Skin of body (tissue), 2 donors: Measurements from ENCODE around the gene E2F8. TPM values are rescaled to one million over a fixed set of nuclear protein-coding genes. Genes with fewer than 3 reads are reported as not detected.

ENCODE experiments used
- DNase-seq: peaks from one replicate; lab custom pipeline; 2025; lab: John Stamatoyannopoulos, UW
- total RNA-seq: library from RNA; depleted of rRNA; stranded (reverse); fragments of >200 nt; gene quantifications from one replicate; pipeline ENCODE4 v1.2.3, GENCODE V29; 2014

The E2F8 gene
- total RNA-seq, 1 donor from 2014 or later = 2.7 TPM

DNA sequence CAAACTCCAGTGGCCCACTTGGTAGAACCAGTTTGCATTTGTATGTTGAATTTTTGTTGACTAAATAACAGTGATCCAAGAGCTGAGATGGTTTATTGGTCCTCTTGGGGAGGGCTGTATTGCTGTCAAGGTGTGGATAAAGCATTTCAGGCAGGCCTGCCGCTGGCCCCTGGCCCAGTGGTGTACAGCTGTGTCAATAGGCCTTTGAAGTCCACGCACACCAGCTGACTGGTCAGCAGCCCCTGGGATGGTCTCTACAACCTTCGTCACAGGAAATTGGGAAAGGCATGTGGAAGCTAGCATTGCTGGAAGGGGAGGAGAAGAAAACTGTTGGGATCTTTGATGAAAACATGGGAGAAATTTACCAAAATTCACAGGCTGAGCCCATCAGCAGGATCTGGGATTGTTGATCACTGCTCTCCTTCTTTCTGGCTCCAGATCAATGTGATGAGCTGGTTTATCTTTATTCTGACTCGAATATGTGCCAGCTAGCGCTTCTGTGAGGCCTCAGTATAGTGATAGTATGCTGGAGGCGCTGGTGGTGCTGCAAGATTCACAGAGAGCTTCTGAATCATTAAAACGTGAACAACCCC lies 12.5 kb upstream of the E2F8 start:
- DNase-seq = no peak

DNA sequence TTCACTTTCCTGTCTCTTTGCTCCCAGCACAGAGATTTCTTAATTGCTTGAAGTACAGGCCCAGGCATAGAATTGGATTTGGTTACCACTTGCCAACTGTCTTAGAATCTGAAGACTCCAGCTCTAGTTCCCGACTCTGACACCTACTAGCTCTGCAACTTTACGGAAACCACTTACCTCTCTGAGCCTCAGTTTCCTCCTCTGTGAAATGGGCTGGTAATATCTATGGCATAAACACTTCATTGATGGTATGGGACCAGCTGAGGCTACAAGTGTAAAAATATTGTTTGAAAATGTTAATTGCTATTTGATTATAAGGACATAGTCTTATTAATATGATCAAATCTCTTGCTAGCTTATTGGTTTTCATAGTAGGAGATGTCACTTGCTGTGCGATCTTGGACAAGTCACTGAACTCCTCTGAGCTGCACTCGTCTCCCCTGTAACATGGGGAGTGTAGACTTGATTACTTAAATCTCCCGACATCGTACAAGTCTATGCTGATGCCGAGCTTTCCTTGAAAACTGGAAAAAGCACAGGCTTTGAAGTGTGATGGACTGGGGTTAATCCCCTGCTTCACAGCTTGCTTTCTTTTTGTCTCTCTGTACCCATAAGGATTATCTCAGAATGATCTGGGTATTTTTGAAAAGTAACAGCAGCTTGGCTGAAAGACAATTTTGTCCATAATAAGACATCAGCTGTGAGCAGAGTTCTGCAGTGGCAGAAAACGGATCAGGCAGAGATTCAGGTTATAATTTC lies 11.8 kb upstream of the E2F8 start:
- DNase-seq = no peak

DNA sequence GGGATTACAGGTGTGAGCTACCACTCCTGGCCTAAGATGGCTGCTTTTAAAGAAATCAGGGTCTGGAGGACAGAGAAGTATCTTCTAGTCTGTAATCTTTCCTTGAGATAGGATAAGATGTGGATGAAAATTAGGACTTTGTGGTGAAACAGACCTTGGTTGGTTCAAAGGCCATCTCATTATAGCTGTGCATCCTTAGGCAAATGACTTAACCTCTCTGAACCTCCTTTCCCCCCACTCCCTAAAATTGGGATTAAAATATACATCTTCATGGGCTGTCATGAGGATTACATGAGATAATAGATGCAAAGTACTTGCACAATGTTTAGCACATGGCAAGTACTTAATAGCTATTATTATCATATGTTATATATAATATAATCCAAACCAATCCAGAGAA lies 10.8 kb upstream of the E2F8 start:
- DNase-seq = no peak

DNA sequence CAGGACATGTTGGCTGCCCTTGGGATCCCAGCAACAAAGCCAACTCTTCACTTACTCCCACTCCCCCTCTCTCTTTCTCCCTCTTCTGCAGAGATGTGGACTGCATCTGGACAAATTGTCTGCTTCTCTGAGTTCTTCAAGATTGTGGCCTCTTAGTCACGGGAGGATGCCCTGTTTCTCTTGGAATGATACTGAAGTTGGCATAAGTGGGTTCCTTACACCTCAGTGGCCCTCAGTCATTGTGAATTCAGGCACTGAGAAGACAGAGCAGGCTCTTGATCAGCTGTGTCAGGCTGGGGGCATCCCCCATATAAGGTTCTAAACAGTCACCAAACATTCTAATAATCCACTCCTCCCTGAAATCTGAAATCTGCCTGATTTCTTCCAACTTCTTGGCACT lies 6.1 kb upstream of the E2F8 start:
- DNase-seq = no peak

DNA sequence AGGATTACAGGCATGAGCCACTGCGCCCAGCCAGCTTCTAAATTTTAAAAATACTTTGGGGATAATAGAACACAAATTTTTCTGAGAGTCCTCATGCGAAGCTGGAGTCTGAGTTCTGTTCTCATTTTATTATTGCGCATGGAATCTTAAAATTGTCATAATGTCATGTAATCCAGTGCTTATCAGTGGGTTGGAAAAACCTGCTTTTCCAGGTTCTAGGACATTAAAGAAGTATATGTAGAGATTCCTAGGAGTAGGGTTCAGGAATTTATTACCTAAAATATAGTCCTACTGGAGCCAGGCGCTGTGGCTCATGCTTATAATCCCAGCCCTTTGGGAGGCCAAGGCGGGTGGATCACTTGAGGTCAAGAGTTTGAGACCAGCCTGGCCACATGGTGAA lies 4.6 kb upstream of the E2F8 start:
- DNase-seq = no peak

DNA sequence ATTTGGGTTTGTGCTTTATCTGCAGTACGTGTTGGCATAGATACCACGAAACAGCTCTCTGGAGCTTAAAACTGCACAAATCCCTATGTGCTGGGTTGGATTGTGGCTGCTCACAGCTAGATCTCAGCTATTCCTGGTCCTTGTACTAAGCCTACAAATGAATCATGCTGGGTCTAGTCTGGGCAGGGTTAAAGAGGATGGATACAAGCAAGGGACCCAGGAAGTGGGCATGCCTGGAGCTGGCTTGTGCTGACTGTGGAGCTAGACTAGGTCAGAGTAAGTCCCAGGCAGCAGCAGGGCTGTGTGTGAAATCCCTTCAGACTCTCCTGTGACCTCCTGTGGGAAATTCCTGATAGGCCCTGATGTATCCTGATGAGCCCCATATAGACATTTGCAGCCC lies 3.9 kb upstream of the E2F8 start:
- no peak for DNase-seq

DNA sequence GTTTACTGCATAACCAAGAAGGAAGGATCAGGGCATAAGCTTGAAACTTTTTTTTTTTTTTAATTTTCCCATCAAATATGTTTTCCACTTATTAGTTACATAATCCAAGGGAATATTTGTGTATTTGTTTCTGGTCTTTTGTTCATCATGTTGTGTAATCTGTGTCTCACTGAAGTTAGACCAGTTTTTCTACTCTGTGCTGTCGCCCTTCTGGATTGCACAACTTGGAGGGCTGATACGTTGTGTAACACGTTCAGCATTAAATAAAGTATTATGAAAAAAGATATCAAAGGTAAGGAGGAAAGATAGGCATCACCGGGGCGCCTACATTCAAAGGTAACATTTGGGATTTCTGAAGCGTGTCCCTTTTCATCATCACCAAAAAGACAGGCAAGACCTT lies 3.3 kb upstream of the E2F8 start:
- no peak for DNase-seq

DNA sequence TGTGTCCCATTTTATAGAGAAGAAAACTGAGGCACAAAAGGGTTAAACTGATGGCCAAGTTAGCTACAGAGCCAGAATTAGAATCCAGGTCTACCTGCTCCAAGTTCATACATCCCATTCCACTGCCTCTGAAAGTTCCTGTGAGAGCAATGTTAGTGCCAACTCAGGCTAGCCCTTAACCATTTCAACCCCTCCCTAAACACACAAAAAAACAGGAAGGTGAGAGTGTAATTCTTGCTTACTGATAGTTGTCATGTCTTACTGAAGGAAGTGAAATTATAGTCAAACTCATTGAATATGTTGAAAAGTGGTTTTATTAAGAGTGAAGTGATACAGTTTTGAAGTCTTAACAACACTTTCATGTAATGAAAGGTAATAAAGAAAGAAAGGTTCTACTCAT lies 2.9 kb upstream of the E2F8 start:
- DNase-seq = no peak

DNA sequence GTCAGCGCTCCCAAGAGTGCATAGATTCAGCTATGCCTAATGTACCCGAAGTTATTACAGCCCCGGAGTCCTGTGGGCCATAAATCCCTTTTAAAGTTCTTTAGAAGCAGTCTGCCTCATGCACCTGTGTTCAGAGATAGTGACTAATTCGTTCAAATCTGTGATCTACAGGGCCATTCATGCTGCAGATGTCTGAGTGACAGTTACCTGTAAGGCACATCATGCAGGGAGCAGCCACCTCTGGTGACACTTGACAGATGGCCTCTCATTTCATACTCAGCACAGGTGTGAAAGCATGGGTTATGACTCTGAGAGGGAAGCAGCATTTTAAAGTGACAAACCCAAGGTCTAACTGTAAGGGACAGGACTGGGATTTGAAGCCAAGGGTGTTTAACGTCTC lies 2.4 kb upstream of the E2F8 start:
- DNase-seq = no peak

DNA sequence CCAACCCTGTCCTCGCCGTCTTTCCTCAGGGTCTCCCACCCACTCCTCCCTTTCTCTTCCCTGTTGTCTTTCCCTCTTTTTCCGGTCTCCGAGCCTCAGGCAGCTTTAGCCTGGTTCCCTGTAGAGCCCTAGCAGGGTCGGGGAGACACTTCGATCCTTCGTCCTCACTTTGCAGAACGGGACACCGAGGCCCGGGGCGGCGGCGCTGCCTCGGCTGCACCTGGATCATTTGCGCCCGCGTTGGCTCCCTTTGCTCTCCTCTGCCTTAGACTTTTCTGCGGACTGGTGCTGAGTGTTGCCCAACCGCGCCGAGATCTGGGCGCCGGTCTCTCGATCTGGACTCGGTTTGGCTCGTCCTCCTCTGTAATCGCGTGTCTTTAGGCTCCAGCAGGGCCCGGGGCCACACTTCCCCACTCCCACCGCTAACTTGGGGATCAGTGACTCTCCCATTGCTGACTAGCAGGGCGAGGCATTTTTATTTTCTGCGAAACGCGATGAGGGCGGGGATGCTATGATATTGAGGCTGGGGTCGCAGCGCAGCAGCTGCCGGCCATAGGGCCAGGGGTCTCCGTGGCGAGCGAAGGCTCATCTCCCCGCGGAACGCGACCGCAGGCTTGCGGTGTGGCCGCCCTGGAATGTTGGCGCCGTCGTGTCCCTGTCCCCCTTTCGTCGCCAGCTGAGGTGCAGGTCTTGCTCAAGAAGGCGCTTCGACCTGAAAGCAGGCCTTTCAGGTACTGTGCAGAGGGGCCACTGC lies 1.6 kb upstream of the E2F8 start:
- no peak for DNase-seq

DNA sequence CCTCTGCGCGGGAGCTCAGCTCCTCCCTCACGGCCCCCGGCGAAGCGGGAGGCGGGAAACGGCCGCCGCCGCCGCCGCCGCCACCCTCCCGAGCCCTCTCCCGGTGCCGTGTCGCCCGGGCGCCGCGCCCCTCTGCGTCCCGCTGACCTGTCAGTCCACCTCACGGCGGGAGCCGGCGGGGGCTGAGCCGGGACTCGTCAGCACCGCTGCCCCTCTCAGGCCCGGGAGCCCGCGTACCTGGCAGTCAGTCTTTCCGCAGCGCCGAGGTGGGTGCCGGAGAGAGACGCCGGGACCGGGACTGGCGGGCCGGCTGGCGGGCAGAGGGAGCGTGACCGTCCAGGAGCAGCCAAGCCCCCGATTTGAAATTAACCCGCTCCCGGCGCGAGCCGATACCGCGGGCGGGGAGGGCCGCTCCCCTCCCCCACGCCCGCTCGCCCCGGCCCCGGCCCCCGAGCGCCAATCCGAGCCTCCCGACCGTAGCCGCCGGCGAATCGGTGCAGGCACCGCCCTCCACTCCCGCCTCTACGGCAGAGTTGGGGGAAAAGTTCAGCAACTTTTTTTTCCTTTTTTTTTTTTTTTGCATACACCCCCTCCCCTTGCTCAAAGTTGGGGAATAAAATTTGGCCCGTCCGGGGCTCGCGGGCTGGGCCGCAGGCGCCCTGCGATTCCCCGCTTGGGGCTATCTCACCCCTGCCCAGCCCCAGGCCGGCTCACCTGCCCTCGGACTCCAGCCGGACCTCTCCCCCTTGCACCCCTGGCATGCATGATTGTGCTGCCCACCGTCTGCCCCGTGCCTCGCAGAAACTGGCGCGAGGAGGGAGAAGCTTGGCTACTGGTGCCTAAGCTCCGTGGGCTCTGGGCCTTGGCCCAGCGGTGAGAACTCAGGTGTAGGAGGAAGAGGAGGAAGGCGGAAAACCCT lies 774 bp upstream of the E2F8 start:
- no peak for DNase-seq

DNA sequence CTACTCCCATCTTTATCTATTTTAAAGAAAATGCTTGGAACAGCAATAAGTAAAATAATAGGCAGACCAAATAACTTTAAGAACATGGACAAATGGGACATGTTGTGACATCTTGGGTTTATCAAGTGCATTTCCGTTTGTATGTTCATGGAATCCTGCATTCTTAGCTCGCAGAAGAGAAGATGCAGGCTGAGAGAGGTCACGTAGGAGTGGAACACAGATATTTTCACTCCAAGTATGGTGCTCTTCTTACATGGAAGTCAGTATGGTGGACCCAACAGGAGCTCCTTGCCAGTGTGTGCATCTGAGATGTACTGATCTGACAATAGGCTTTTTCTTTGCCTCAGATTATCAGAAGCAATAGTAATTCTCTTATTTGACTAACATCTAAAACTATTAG lies 1.7 kb downstream of the E2F8 start:
- DNase-seq = no peak

DNA sequence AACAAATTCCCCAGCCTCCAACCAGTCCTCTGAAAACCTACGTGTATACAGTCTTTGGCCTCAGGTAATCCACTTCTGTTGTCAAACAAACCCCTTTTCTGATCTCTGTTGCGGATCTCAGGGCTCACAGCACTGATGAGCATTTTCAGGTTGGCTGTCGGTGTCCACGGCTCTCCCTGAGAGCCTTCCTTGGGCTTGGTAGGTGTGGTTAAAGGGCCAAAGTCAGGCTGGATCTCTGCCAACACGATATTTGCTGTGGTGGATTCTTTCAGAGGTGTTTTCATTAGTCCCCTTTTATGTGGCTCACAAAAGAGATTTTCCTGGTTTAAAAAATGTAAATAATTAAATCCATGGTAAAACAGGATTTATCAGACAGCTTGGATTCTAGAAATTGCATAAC lies 2.9 kb downstream of the E2F8 start:
- no peak for DNase-seq

DNA sequence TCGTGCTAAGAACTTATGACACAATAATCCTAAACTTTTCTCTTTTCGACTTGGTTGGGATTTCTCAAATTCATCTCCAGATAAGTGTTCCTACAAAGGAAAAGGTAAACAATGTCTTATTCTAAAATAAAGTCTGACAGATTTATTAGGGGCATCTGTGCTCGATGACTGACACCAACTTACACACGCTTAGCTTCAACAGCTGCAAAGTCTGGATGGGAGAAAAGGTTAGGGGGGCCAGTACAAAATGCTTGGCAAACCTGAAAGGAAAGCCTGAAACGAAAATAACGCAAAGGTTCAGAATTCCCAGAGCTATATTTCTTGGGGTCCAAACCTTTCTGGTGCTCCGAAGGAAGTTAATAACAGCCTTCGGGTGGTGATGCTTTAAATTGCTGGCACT lies 3.4 kb downstream of the E2F8 start:
- no peak for DNase-seq

DNA sequence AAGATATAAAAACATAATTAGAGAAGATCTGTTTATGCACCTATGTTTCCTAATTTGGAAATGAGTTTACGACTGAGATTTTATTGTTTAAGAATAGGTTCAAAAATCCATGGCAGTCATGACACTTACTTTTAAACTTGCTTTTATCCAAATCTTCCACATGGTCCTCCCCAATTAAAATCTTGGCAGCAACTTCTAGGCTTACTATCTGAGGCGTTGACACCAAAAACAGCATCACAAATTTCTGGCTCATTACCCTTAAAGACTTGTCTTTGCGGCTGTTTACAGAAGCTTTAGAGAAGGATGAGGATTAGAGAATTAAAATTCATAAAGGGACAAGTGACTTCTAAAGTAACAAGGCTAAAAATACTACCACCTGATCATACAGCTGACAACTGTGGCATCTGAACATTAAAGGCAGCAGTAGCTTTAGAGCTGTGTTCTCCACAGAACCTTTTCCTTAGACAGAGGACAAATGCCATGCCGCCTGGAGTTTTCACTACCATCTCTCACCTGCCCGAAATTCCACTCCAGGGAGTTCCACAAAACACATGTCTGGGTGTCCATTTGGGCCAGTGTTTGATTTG lies 6.4 kb downstream of the E2F8 start:
- no peak for DNase-seq

DNA sequence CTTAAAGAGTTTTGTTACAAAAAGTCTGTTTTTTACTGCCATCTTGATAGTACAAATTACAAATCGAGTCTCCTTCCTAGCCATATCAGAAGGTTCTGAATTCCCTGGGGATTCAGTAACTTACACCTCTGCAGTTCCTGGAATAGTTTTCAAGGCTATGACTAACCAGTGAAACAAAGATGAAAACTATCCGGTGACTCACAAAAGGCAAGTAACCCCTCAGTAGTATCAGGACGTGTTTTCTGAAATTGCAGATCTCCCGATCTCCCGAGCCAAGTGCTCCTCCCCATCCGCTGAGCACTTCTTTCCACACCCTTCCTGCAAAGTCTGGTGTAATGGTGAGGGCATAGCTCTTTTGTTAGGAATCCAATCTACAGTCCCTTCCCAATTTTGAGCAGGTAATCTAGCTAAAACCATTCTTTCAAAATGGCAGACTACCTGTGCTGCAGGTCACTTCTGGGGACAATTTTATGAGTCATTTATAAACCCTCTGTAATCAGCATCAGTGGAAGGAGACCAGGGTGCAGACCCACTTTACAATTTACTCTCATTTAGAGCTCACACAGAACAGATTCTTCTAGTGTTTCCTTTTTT lies 7.7 kb downstream of the E2F8 start:
- no peak for DNase-seq

DNA sequence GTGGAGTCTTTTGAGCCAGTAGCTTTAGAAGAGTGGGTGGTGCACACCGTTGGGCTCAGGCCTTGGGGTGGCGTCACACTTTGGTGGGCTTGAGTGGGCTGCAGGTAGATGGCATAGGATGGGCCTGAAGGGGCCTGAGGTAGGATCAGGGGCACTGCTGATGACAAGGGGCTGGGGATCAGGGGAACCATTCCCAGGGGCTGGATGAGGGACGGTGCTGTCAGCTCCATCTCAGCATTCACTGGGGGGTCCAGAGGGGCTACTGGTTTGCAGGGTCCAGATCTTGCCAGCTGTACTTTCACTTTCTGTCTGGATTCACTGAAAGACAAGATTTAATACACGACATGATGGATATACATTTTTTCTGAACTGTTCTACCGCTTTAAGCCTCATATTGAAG lies 11.1 kb downstream of the E2F8 start:
- DNase-seq = no peak

DNA sequence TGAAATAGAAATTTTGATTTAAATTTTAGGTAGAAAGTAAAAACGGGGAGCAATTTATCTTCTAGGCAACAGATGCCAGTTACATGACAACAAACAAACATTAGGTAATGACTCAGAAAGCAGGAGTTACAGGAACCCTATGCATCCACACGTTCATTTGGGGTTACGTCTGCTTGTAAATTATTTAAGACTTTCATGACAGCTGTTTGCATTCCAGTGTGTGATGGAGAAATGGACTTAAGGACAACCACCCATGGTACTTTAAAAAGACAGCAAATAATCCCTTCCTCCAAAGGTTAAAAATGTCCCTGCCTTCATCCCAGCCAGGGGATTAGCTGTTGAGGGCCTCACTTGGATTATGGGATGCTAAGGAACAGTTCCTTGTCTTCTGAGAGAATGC lies 11.8 kb downstream of the E2F8 start:
- no peak for DNase-seq

DNA sequence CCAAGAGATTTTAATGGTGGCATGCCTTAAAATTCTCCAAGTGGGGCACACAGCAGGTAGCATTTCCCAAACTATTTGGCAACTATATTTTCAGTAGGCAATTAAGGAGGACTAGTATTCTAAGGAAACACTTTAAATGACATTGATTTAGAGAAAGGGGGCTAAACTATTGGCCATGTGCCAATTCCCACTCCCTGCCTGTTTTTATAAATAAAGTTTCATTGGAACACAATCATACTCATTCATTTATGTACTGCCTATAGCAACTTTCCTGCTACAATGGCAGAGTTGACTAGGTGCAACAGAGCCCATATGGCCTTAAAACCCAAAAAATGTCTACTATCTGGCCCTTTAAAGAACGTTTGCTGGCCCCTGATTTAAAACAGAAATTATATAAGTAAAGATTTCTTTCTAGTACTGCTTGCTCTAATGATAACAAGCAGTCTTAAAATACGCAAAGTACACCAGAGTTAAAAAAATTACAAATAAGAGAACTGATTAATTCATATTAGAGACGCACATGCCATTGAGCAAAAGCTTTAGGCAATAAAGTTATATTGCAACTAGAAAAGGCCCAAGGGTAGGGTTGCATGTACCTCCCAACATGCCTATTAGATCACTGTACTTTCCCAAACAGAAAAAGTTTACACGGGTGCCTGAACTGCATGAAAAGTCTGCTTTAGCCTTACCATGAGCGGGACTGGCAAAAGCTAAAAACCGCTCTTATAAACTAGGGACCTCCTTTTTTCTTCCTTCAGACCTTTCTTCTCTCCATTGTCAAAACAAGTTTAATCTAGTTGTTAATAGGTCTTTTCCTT lies 14.2 kb downstream of the E2F8 start:
- no peak for DNase-seq

DNA sequence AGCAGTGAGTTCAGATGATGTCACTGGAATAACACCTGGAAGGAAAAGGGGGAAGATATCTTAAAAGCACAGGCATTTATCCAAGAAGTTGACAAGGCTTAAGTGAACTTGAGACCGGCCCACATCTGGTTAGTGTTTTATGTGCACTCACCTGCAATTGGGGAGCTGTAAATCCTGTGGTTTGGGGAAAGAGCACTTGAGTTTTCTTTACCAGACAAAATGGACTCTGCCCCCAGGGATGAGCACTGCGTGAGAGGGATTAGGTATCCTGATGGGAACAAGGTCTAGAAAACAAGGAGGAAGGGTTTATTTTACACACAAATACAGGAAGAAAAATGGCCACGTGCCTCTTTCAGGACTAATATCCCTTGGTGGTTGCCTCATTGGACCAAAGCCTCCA lies 15.2 kb downstream of the E2F8 start:
- no peak for DNase-seq
